Activated T-cell treated with anti-CD3 and anti-CD28 coated beads, Interleukin-2, amount 50 U/mL, for 48 hours (primary cell): Measurements from ENCODE around the gene ALOX15B.

Experiments
- DNase-seq, 2 experiments: peaks; one replicate each; pipeline ENCODE4 v3.0.0-alpha.2; 2020

The ALOX15B gene

DNA sequence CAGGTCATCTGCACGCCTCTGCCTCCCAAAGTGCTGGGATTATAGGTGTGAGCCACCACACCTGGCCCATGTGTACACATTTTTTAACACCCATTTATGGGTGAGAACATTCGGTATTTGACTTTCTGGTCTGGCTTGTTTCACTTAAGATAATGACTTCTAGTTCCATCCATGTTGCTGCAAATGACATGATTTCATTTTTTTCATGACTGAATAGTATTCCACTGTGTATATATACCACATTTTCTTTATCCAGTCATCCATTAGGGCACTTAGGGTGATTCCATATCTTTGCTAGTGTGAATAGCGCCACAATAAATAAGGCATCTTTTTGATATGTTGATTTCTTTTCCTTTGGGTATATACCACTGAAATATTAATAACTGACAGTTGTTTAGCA is 43.0 kb downstream of the ALOX15B start:
- no peak for DNase-seq

DNA sequence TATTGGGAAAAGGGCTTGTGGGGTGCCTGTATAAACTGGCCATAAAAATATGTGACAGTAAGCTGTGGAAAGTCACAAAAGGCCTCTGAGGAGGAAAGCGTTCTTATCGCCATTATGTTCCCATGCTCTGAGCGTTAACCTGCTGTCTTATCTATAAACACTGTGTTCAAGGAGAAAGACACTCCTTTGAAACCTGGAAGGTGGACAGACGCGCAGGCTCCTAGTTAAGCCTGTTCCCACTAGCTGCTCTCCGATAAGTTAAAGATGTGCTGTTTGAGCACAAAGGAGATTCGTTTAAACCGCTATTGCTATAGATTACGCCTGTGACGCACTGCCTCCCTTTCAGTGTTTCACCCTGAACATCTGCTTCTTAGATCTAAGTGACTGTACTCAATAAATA is 43.4 kb downstream of the ALOX15B start:
- no peak for DNase-seq

DNA sequence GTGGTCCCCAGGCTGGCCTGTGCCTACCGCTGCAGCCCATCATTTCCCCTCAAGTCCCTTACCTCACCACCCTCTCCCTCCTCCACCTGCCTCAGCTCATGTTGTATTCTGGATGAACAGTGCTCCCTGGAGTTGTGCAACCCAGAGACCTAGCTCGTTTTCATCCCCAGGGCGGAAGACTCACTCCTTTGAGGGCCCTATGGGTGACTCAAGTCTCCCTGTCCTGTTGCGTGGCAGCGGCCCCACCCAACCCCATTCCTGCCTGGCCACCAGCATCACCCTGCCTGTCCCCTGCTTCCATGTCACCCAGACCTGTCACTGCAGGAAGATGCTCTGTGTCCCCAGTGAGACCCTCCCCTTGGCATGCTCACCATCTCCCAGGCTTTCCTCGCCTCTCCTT is 45.4 kb downstream of the ALOX15B start:
- DNase-seq, result no peak

DNA sequence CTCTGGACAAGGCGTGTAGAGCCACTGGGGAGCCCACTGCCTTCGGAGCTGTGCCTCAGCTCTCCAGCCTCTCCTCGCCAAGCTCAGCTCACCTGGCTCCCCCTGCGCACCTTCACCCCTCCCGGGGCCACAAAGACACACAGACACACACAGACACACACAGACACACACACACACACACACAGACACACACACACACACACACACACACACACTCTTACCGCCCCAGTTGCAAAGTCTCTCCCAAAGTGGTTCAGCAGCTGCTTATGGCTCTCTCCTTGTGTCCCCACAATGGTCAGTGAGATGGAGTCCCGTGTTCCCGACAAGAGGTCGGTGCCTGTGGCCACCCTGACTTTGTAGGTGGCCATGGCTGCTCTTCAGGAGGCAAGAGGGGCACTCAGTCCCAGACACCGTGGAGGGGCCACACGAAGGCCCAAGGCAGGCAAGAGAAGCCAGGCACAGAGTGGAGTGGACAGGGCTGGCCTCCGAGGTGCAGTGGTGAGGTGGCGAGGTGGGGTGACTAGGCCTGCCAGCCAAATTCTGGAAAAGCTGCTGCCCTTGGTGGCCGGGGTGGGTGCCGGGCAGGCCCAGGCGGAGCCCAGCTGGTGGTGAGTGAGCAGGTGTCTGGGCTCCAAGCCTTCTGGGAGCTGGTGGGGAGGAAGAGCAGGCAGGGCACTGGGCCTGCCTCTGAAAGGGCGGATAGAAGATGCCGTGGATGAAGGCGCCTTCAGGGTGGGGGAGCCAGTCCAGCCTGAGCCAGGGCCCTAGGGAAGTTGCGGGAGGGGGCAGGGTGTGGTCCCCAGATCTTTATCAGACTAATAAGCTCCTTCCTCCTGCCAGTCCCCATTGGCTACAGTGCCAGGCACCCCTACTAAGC is 48.5 kb downstream of the ALOX15B start, which contains the start of gene ALOX12B:
TSS of gene ALOX12B (minus strand) at position 642 of the 877 bp plus-strand sequence. CDS start at position 368, 274 bp downstream.
- DNase-seq, result no peak

DNA sequence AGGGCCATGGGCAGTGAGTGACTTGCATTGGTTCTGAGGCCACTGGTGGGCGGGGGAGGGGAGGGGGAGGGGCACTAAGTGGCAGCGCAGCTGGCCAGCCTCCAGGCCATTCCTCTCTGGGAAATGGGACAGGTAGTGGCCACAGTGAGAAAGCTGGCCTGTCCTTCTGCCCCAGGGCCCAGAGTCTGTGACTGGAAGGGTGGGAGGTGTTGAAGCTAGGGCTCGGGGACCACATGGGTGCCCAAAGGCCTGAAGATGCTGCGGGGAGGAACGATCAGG is 49.0 kb downstream of the ALOX15B start:
- no peak for DNase-seq

DNA sequence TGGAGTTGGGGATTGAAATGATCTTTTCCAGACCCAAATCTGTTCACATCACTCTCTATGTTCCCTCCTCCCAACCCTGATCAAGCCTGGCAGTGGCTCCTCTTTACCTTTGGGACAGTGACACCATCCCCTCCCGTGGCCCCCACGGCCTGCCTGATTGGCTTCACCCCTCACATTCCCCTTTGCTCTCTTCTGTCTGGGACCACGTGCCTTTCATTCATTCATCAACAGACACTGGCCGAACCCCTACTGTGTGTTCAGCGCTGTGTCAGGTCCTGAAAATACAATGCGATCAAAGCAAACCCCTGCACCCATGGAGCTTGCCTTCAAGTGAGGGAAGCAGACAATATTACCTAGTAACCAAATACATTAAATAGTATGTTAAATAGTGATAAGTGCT is 50.9 kb downstream of the ALOX15B start:
- DNase-seq, result no peak

DNA sequence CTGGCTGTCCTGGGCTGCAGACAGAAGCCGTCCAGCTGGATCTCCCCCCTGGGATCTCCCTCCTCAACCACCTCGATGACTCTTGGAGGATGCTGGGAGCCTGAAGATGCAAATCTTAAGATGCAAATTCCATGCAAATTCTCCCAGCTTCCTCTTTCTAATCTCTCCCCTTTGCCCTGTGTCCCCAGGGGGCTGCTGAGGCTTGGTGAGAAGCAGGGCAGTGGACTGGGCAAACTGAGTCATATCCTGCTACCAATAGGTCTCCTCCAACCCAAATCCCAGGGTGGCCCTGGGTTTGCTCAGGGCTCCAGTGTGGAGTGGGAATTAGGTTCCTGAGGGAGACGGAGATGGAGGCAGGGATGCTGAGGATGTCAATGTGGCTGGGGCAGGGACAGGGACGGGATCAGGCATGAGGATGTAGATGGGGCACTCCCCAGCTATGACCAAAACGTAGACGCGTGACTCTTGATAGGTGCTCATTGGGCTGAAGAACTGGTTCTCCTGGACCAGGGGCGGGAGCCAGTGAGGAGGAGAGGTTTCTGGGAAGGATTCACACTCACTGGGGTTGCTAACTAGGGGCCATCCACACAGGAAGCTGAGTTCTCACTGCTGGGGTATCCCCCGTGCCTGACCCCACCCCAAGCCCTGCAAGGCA is 52.3 kb downstream of the ALOX15B start:
- no peak for DNase-seq

DNA sequence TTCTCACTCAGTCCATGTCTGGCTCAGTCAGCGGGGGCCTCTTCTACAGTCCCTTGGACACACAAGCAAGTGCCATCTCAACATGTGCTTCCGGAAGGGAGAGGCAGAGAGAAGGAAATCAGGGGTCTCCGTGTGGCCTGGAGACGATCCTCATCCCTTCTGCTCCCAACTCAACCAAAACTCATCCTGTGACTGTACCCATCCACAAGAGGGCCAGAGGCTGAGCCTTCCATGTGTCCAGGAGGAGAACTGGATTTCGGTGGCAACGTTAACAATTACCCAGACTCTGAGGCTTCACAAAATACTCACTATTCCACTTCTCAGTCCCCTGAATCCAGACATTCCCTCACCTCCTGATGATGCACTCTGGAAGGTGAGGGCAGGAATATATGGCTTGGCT is 56.5 kb downstream of the ALOX15B start:
- DNase-seq, result no peak

DNA sequence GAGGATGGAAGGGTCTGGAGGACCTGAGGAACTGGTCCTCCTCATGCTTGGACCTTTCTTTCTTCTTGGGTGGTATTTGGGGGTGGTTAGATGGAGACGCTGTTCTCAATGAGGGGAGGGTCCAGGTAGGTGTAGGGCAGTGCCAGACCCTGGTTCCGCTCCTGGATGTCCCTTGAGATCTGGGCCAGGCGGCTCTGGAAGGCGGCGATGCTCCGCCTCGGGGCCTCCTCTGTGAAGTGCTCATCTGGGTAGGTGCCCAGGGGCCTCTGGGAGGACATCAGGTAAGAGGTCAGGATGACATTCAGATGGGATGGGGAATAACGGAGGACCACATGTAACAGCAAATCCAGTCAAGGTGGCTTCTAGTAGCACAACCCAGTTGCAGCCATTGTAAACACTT is 57.7 kb downstream of the ALOX15B start:
- DNase-seq, result no peak
